Testis (tissue), 2 donors: ENCODE results near the gene RPGRIP1.

ENCODE experiments used
- CTCF ChIP-seq, 3 experiments: fragments of 450-650 bp in 2 of 3; fragments of 200-600 bp in 1 of 3; sonication (generic) in 1 of 3; IDR thresholded peaks; one replicate each; pipeline ENCODE4 v1.5.1; 2016 to 2019; ENCODE audit warnings: antibody characterized with exemption in 3 of 3, mild to moderate bottlenecking in 2 of 3, moderate library complexity in 1 of 3
- POLR2A ChIP-seq: fragments of 450-650 bp; IDR thresholded peaks from one replicate; pipeline ENCODE4 v1.6.1; 2017; ENCODE audit warnings: antibody characterized with exemption, mild to moderate bottlenecking, moderate library complexity

- TF ChIP-seq POLR2A (no peak), CTCF (IDR thresholded peaks at IDR 0.05) (no peak)
Observed at GRCh38 chr14:21267431-21267845, 12.4 kb upstream of the RPGRIP1 start.
